Tibial nerve (tissue), 4 donors: ENCODE measurements around the gene ZNF500. TPM values are rescaled to one million over a fixed set of nuclear protein-coding genes. Genes with fewer than 3 reads are reported as not detected.
A peak's percentile ranks its signal among the peaks of the same experiment; 100 is the strongest.

Source experiments
- DNase-seq, 2 donors: peaks; one replicate each; pipeline ENCODE4 v3.0.0-alpha.2; 2019; ENCODE audit warnings: low spot score in 2 of 2
- H3K27ac ChIP-seq, 4 donors: fragments of 200-600 bp; sonication (generic) in 3 of 4; one replicate each; pipeline ENCODE4 v1.5.1; 2017 to 2019; ENCODE audit warnings: mild to moderate bottlenecking in 1 of 4
- H3K27me3 ChIP-seq, 2 donors: fragments of 200-600 bp; sonication (generic) in 1 of 2; one replicate each; pipeline versions ENCODE4 v1.5.1 to v1.6.0; 2017 to 2019
- H3K36me3 ChIP-seq, 3 donors: fragments of 200-600 bp; sonication (generic); one replicate each; pipeline ENCODE4 v1.5.1; 2018 to 2019
- H3K4me1 ChIP-seq, 4 donors: fragments of 200-600 bp; sonication (generic) in 3 of 4; one replicate each; pipeline ENCODE4 v1.5.1; 2017 to 2019
- H3K4me3 ChIP-seq, 4 donors: fragments of 200-600 bp; sonication (generic) in 3 of 4; one replicate each; pipeline ENCODE4 v1.5.1; 2017 to 2019; ENCODE audit warnings: mild to moderate bottlenecking in 1 of 4, moderate library complexity in 1 of 4
- H3K9me3 ChIP-seq, 4 donors: fragments of 200-600 bp; sonication (generic) in 3 of 4; one replicate each; pipeline ENCODE4 v1.5.1; 2017 to 2019
- EP300 ChIP-seq, 2 donors: sonication (generic); formaldehyde crosslinking; IDR thresholded peaks; one replicate each; pipeline ENCODE4 v1.6.1; 2017; ENCODE audit warnings: antibody characterized with exemption in 2 of 2, mild to moderate bottlenecking in 1 of 2
- POLR2A ChIP-seq, 2 donors: fragments of 450-650 bp; IDR thresholded peaks; one replicate each; pipeline ENCODE4 v1.6.1; 2017; ENCODE audit warnings: antibody characterized with exemption in 2 of 2, mild to moderate bottlenecking in 2 of 2, moderate library complexity in 2 of 2
- WGBS, 2 donors: methylation state at CpG; one replicate each; pipeline ENCODE4 v1.1.5; 2018; 5-methylcytosine and 5-hydroxymethylcytosine counted together
- total RNA-seq, 4 donors: library from RNA; depleted of rRNA; stranded (reverse); fragments of >200 nt; gene quantifications; one replicate each; pipeline ENCODE4 v1.1.0, GENCODE V29; 2016
- TF ChIP-seq, protein P1 (sequence below), 5 experiments: fragments of 200-600 bp in 3 of 5; fragments of 450-650 bp in 2 of 5; sonication (generic) in 3 of 5; IDR thresholded peaks; one replicate each; pipeline ENCODE4 v1.5.1; 2016 to 2019; ENCODE audit warnings: antibody characterized with exemption in 5 of 5, mild to moderate bottlenecking in 3 of 5, moderate library complexity in 2 of 5

The ZNF500 gene
- total RNA-seq, 4 donors from 2014 or later, result 20.3 to 43.2 (median 34.4) TPM

DNA sequence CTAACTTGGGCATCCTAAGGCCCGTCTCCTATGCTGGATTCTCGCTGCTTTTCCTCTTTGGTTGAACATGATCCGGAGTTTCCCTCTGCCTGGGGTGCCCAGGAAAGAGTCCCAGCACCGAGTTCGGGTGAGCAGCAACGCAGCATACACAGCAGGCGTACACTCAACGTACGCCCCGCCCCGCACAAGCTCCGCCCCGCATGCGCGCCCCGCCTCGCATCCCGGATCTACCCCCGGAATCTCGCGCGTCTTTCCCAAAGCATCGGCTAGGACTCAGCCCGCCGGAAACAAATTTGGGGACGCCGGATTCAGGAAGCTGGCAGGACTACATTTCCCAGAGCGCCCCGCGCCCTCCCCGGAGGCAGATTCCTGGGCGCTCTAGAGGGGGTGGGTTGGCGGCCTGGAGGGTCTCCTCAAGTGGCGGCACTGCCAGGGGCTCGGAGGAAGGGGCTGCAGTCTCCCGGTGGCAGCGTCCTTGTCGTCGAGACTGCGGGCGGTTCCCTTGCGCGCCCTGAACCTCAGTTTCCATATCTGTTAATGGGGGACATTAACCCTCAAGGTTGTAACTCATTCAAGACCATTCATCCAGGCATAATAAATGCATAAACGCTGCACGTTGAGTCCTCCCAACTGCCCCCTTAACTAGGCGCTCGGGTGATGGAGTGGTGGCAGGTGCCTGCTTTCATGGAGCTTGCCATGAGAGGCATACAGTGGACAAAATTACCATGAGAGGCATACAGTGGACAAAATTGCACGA lies 1.8 kb upstream of the ZNF500 start:
- Histone ChIP-seq H3K4me3 (peak overlapping the region; percentile 45 to 82 (median 70)), H3K4me1 (peaks cover 0 to 41% (median 22%) of the 10 kb centered on the region in 4 donors)

GRCh38 chr16:4767872-4768548 lies 1.0 kb upstream of the ZNF500 start:
- H3K27me3 ChIP-seq, result no peaks in the 10 kb centered on the region
- H3K9me3 ChIP-seq, result no peaks in the 10 kb centered on the region
- TF ChIP-seq, protein P1, sequence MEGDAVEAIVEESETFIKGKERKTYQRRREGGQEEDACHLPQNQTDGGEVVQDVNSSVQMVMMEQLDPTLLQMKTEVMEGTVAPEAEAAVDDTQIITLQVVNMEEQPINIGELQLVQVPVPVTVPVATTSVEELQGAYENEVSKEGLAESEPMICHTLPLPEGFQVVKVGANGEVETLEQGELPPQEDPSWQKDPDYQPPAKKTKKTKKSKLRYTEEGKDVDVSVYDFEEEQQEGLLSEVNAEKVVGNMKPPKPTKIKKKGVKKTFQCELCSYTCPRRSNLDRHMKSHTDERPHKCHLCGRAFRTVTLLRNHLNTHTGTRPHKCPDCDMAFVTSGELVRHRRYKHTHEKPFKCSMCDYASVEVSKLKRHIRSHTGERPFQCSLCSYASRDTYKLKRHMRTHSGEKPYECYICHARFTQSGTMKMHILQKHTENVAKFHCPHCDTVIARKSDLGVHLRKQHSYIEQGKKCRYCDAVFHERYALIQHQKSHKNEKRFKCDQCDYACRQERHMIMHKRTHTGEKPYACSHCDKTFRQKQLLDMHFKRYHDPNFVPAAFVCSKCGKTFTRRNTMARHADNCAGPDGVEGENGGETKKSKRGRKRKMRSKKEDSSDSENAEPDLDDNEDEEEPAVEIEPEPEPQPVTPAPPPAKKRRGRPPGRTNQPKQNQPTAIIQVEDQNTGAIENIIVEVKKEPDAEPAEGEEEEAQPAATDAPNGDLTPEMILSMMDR (IDR thresholded peaks at IDR 0.05), result no peak
- TF ChIP-seq EP300 (IDR thresholded peaks at IDR 0.05), result no peak
- no peak for TF ChIP-seq POLR2A (IDR thresholded peaks at IDR 0.05)
- peak overlapping the region; percentile 73 to 96 (median 91) for H3K27ac ChIP-seq
- peaks cover 0 to 45% (median 22%) of the 10 kb centered on the region in 4 donors for H3K4me1 ChIP-seq
- H3K4me3 ChIP-seq, result peak overlapping the region; percentile 45 to 82 (median 70)
- 42 to 63% methylated on average over 17 of the region's 17 CpGs for WGBS, 2 donors
- DNase-seq, result peak in 1 of 2 donors; percentile 27
- peaks cover 0 to 24% (median 2%) of the 10 kb centered on the region in 3 donors for H3K36me3 ChIP-seq

More for the DNA sequence above, 1.8 kb upstream of the ZNF500 start:
- H3K27me3 ChIP-seq, result no peaks in the 10 kb centered on the region
- 5 to 6% methylated on average over 22 to 41 of the region's 48 CpGs for WGBS, 2 donors
- peak overlapping the region; percentile 73 to 96 (median 91) for H3K27ac ChIP-seq
- DNase-seq, result peak; percentile 91 to 98
- no peaks in the 10 kb centered on the region for H3K9me3 ChIP-seq
- peak; percentile 51 to 83 for TF ChIP-seq POLR2A (IDR thresholded peaks at IDR 0.05)
- TF ChIP-seq EP300 (IDR thresholded peaks at IDR 0.05), result peak; percentile 90 to 91
- TF ChIP-seq, protein P1 (IDR thresholded peaks at IDR 0.05), result no peak
- H3K36me3 ChIP-seq, result peaks cover 0 to 17% (median 0%) of the 10 kb centered on the region in 3 donors

DNA sequence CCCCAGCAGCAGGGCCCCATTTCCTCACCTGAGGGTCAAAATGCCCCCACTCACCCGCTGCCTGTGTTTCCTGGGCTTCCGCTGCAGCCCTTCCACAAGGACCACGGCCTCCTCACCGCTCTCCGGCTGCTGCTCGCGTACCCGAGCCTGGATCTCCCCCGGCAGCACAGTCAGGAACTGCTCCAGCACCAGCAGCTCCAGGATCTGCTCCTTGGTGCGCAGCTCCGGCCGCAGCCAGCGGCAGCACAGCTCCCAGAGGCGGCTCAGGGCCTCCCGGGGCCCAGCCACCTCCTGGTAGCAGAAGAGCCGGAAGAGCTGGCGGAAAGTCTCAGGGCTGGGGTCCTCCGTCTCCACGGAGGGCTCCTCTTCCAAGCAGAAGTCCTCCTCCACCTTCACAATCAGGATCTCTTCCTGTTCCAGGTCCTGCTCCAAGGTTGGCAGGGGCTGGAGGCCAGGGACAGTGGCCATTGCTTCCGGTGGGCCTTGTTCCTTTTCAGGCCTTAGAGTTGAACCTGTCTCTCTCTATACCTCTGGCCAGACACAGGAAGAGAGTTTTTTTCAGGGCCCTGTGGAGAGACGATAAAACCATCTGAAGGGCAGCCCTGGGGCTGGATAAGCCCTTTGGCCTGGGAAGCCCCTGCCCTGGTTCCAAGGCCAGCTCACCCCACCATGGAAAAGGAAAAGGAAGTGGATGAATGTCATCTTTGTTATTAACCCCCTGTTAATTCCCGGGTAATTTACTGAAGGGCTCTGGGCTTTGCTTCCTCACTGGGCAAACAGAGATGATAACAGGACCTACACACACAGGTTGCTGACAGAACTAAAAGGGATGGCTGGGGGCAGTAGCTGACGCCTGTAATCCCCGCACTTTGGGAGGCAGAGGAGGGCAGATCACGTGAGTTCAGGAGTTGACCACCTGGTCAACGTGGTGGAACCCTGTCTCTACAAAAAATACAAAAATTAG lies 1.2 kb downstream of the ZNF500 start:
- WGBS, 2 donors, result 67 to 68% methylated on average over 26 of the region's 26 CpGs
- Histone ChIP-seq H3K27ac (peak overlapping the region in 2 of 4 donors; percentile 94 to 96), H3K4me1 (peaks cover 0 to 52% (median 22%) of the 10 kb centered on the region in 4 donors), H3K9me3 (no peaks in the 10 kb centered on the region), H3K4me3 (peak overlapping the region; percentile 79 to 99 (median 82)), H3K36me3 (peaks cover under 1 to 46% (median 4%) of the 10 kb centered on the region in 3 donors), H3K27me3 (no peaks in the 10 kb centered on the region)
- TF ChIP-seq EP300 (IDR thresholded peaks at IDR 0.05) (no peak), POLR2A (IDR thresholded peaks at IDR 0.05) (no peak)
- TF ChIP-seq, protein P1 (IDR thresholded peaks at IDR 0.05), result no peak
- DNase-seq, result no peak

DNA sequence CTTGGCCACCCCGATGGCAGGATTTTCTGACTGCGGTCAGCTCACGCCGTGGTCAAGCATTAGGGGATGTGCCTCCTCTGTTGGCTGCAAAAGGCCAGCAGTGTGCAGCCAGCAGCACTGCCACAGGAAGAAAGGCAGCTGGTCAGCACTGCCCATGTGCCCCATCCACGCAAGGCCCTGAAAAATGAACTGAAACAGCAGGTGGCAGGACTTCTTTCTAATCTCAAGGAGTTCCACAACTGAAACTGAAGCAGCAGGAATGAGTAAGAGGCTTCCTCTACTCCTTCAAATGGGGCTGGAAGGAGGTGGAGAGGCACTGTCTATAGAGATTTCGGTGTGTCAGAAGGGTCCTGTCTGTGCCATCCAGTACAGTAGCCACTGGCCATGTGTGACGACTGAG lies 3.2 kb downstream of the ZNF500 start:
- TF ChIP-seq, protein P1 (IDR thresholded peaks at IDR 0.05), result no peak
- no peak for TF ChIP-seq POLR2A (IDR thresholded peaks at IDR 0.05)
- no peak for TF ChIP-seq EP300 (IDR thresholded peaks at IDR 0.05)
- no peaks in the 10 kb centered on the region for H3K9me3 ChIP-seq
- H3K4me1 ChIP-seq, result peaks cover 0 to 47% (median 22%) of the 10 kb centered on the region in 4 donors
- no peak for DNase-seq
- 82 to 87% methylated on average over 7 of the region's 7 CpGs for WGBS, 2 donors
- H3K4me3 ChIP-seq, result no peak overlapping the region
- H3K27ac ChIP-seq, result no peak overlapping the region
- peaks cover 4 to 66% (median 4%) of the 10 kb centered on the region in 3 donors for H3K36me3 ChIP-seq
- H3K27me3 ChIP-seq, result no peaks in the 10 kb centered on the region
